H54 (cell line): Measurements from ENCODE around the gene SLC4A2.
"Not testable (repeated sequence)": the region's sequence is repeated elsewhere in the genome, so short reads cannot be mapped to it uniquely, and the experiment has no call there.

ENCODE experiments used
- DNase-seq: peaks from one replicate; pipeline ENCODE4 v3.0.0; 2011; ENCODE audit warnings: low spot score, mixed read lengths; ENCODE audit not compliant: insufficient read length
- FAIRE-seq: peaks from 3 replicates; lab custom pipeline; 2011; peaks lifted over from hg19 to GRCh38; lab: Jason Lieb, UNC
- POLR2A ChIP-seq: IDR thresholded peaks from 2 replicates; pipeline ENCODE4 v1.6.1; 2011; ENCODE audit warnings: low read depth, mild to moderate bottlenecking, low read length

The SLC4A2 gene

GRCh38 chr7:151017953-151018420, 41.4 kb upstream of the SLC4A2 start:
- FAIRE-seq (no peak), DNase-seq (no peak)
- TF ChIP-seq POLR2A: no peak

GRCh38 chr7:151018421-151019129, 40.8 kb upstream of the SLC4A2 start:
- TF ChIP-seq POLR2A: no peak
- FAIRE-seq (no peak), DNase-seq (no peak)

GRCh38 chr7:151019130-151019447, 40.3 kb upstream of the SLC4A2 start:
- DNase-seq (no peak), FAIRE-seq (no peak)
- no peak for TF ChIP-seq POLR2A

GRCh38 chr7:151020231-151020630, 39.2 kb upstream of the SLC4A2 start:
- DNase-seq (no peak), FAIRE-seq (no peak)
- TF ChIP-seq POLR2A: no peak

GRCh38 chr7:151023232-151023631, 36.2 kb upstream of the SLC4A2 start:
- TF ChIP-seq POLR2A: no peak
- FAIRE-seq: no peak
- DNase-seq: no peak

GRCh38 chr7:151024435-151025056, 34.8 kb upstream of the SLC4A2 start, which contains the start of gene ATG9B:
Gene ATG9B, minus strand, starts transcription at chr7:151024494. Its CDS starts 71 bp downstream, at chr7:151024423.
- DNase-seq (no peak), FAIRE-seq (no peak)
- no peak for TF ChIP-seq POLR2A

- FAIRE-seq: no peak
- DNase-seq: no peak
These were observed 33.3 kb upstream of the SLC4A2 start for GRCh38 chr7:151025924-151026671.

GRCh38 chr7:151026771-151027727, 32.3 kb upstream of the SLC4A2 start:
- FAIRE-seq: not testable (repeated sequence)

More at GRCh38 chr7:151025924-151026671, 33.3 kb upstream of the SLC4A2 start:
- TF ChIP-seq POLR2A: no peak

GRCh38 chr7:151027728-151028130, 31.7 kb upstream of the SLC4A2 start:
- DNase-seq, FAIRE-seq: not testable (repeated sequence)

More at GRCh38 chr7:151026771-151027727, 32.3 kb upstream of the SLC4A2 start:
- DNase-seq: not testable (repeated sequence)

- TF ChIP-seq POLR2A: peak; percentile 70; the same call in 1 of the 2 replicates
- DNase-seq (peak; percentile 99), FAIRE-seq (peak; percentile 66)
These were observed 31.1 kb upstream of the SLC4A2 start, which contains the start of gene ABCB8 for GRCh38 chr7:151028131-151028947. Gene ABCB8, plus strand, starts transcription at chr7:151028450. Its CDS starts 66 bp downstream, at chr7:151028516.

- no peak for FAIRE-seq
- TF ChIP-seq POLR2A: no peak
These were observed 30.4 kb upstream of the SLC4A2 start for GRCh38 chr7:151028948-151029501.

GRCh38 chr7:151031011-151031410, 28.4 kb upstream of the SLC4A2 start:
- FAIRE-seq (no peak), DNase-seq (no peak)
- TF ChIP-seq POLR2A: no peak

More at GRCh38 chr7:151028948-151029501, 30.4 kb upstream of the SLC4A2 start:
- DNase-seq: no peak
